GM23338 (cell line): Measurements from ENCODE around the gene SRD5A3. TPM values are rescaled to one million over a fixed set of nuclear protein-coding genes. Genes with fewer than 3 reads are reported as not detected.

Experiments used
- ATAC-seq: fragments of 200-7000 bp; cut with Tn5 transposase; 3 replicates; pipeline ENCODE4 v1.9.1; 2020
- DNase-seq: peaks from one replicate; pipeline ENCODE4 v3.0.0-alpha.2; 2015; ENCODE audit warnings: low spot score
- H2AFZ ChIP-seq: fragments of 200-600 bp; sonication (generic); 2 replicates; pipeline ENCODE4 v1.8.0; 2016; ENCODE audit warnings: antibody characterized with exemption, mild to moderate bottlenecking, moderate library complexity
- H3F3A ChIP-seq: fragments of 200-600 bp; sonication (generic); replicated peaks from 2 replicates; pipeline ENCODE4 v1.8.0; 2017; ENCODE audit warnings: antibody characterized with exemption, mixed run types, low read depth
- H3K27ac ChIP-seq: fragments of 200-600 bp; sonication (generic); 2 replicates; pipeline ENCODE4 v1.6.1; 2016; ENCODE audit warnings: low read depth
- H3K27me3 ChIP-seq: fragments of 200-600 bp; sonication (generic); 2 replicates; pipeline ENCODE4 v1.8.0; 2016; ENCODE audit warnings: mild to moderate bottlenecking, mixed run types, moderate library complexity; ENCODE audit not compliant: insufficient read depth
- H3K36me3 ChIP-seq: fragments of 200-600 bp; sonication (generic); 2 replicates; pipeline ENCODE4 v1.8.0; 2016; ENCODE audit warnings: mild to moderate bottlenecking; ENCODE audit not compliant: insufficient read depth
- H3K4me1 ChIP-seq: fragments of 200-600 bp; sonication (generic); 2 replicates; pipeline ENCODE4 v1.8.0; 2016; ENCODE audit warnings: mild to moderate bottlenecking, moderate library complexity; ENCODE audit not compliant: insufficient read depth
- H3K4me2 ChIP-seq: fragments of 200-600 bp; sonication (generic); 2 replicates; pipeline ENCODE4 v1.7.1; 2017; ENCODE audit warnings: mixed run types
- H3K4me3 ChIP-seq: fragments of 200-600 bp; sonication (generic); 2 replicates; pipeline ENCODE4 v1.6.1; 2016; ENCODE audit warnings: mixed run types
- H3K79me2 ChIP-seq: fragments of 200-600 bp; sonication (generic); replicated peaks from 2 replicates; pipeline ENCODE4 v1.8.0; 2017; ENCODE audit warnings: mild to moderate bottlenecking; ENCODE audit not compliant: insufficient read depth
- H3K9me2 ChIP-seq: fragments of 200-600 bp; sonication (generic); 2 replicates; pipeline ENCODE4 v1.8.0; 2017; ENCODE audit not compliant: insufficient read depth
- H4K20me1 ChIP-seq: fragments of 200-600 bp; sonication (generic); replicated peaks from 2 replicates; pipeline ENCODE4 v1.8.0; 2017; ENCODE audit warnings: mild to moderate bottlenecking; ENCODE audit not compliant: insufficient read depth
- H3K27ac Mint-ChIP-seq: 2 replicates; pipeline ENCODE4 v1.8.0; 2020; ENCODE audit warnings: inconsistent platforms, mild to moderate bottlenecking, moderate library complexity, mixed read lengths
- H3K27me3 Mint-ChIP-seq: 3 replicates; pipeline ENCODE4 v1.8.0; 2022; ENCODE audit warnings: low read depth, mild to moderate bottlenecking, moderate library complexity, mixed read lengths, inconsistent platforms; ENCODE audit not compliant: insufficient read depth, poor library complexity
- H3K36me3 Mint-ChIP-seq: 3 replicates; pipeline ENCODE4 v1.8.0; 2021; ENCODE audit warnings: low read depth, mild to moderate bottlenecking, inconsistent platforms, moderate library complexity, mixed read lengths
- H3K4me1 Mint-ChIP-seq: 3 replicates; pipeline ENCODE4 v1.8.0; 2020; ENCODE audit warnings: mild to moderate bottlenecking, inconsistent platforms, mixed read lengths
- H3K4me3 Mint-ChIP-seq: 3 replicates; pipeline ENCODE4 v1.8.0; 2021; ENCODE audit warnings: moderate library complexity, mild to moderate bottlenecking, inconsistent platforms, mixed read lengths
- H3K9me3 Mint-ChIP-seq: 3 replicates; pipeline ENCODE4 v1.8.0; 2020; ENCODE audit warnings: moderate library complexity, mild to moderate bottlenecking, inconsistent platforms, mixed read lengths
- CTCF ChIP-seq, 2 experiments: fragments of 200-600 bp in 1 of 2; sonication (generic) in 1 of 2; conservative IDR thresholded peaks; 2 replicates each; pipeline versions ENCODE4 v1.5.1 to v1.6.1; 2016 to 2017; ENCODE audit warnings: antibody characterized with exemption in 2 of 2, low read depth in 2 of 2, mild to moderate bottlenecking in 2 of 2, moderate library complexity in 1 of 2
- EZH2phosphoT487 ChIP-seq: fragments of 200-600 bp; sonication (generic); IDR thresholded peaks from one replicate; pipeline ENCODE4 v1.8.1; 2018; ENCODE audit warnings: antibody characterized with exemption; ENCODE audit not compliant: unreplicated experiment
- JUNB ChIP-seq: IDR thresholded peaks from one replicate; pipeline ENCODE4 v1.6.1; 2016; ENCODE audit warnings: antibody characterized with exemption; ENCODE audit not compliant: unreplicated experiment
- NANOG ChIP-seq: IDR thresholded peaks from 2 replicates; pipeline ENCODE4 v1.6.1; 2016; ENCODE audit warnings: antibody characterized with exemption, borderline replicate concordance
- REST ChIP-seq: IDR thresholded peaks from one replicate; pipeline ENCODE4 v1.6.1; 2018; ENCODE audit warnings: antibody characterized with exemption; ENCODE audit not compliant: unreplicated experiment
- STAT1 ChIP-seq: IDR thresholded peaks from one replicate; pipeline ENCODE4 v1.6.1; 2016; ENCODE audit warnings: antibody characterized with exemption; ENCODE audit not compliant: unreplicated experiment
- polyA plus RNA-seq: library from polyadenylated mRNA; unstranded; fragments of >200 nt; fragmentation: Nextera tagmentation; extraction: Ambion mirVana; gene quantifications from 2 replicates; pipeline ENCODE4 v1.2.1, GENCODE V29; 2016
- total RNA-seq: library from RNA; depleted of rRNA; stranded (reverse); fragments of >200 nt; shearing (Covaris generic); gene quantifications from 2 replicates; pipeline ENCODE4 v1.2.3, GENCODE V29; 2014

The SRD5A3 gene
- total and polyA plus RNA-seq, 2 experiments from 2014 or later = 23.0 to 49.9 TPM

- H3K36me3 ChIP-seq = peaks cover 18% of the 10 kb centered on the region
- Mint-ChIP-seq H3K4me1 (peaks cover 16% of the 10 kb centered on the region; the same call in 2 of the 3 replicates), H3K27ac (no peak overlapping the region), H3K36me3 (peaks cover 42% of the 10 kb centered on the region), H3K4me3 (no peak overlapping the region), H3K9me3 (no peaks in the 10 kb centered on the region), H3K27me3 (no peaks in the 10 kb centered on the region)
- peaks cover 97% of the 10 kb centered on the region for H3K79me2 ChIP-seq
- no peak overlapping the region for H2AFZ ChIP-seq
- H3K27ac ChIP-seq = no peak overlapping the region
- peaks cover 67% of the 10 kb centered on the region for H4K20me1 ChIP-seq
- ATAC-seq (no peak), DNase-seq (no peak)
- no peaks in the 10 kb centered on the region for H3K27me3 ChIP-seq
- H3F3A ChIP-seq = no peaks in the 10 kb centered on the region
- H3K4me1 ChIP-seq = peaks cover 17% of the 10 kb centered on the region; the same call in 1 of the 2 replicates
- no peak overlapping the region for H3K4me2 ChIP-seq
- H3K4me3 ChIP-seq = no peak overlapping the region
- no peak for TF ChIP-seq STAT1
- no peak for TF ChIP-seq CTCF (conservative IDR thresholded peaks at IDR 0.05; ENCODE audit: low read depth in 2 of 2)
- TF ChIP-seq REST = no peak
- no peaks in the 10 kb centered on the region for H3K9me2 ChIP-seq
Observed at GRCh38 chr4:55406545-55406944, 60.5 kb downstream of the SRD5A3 start.

GRCh38 chr4:55407119-55407518 is 61.1 kb downstream of the SRD5A3 start:
- Histone ChIP-seq H4K20me1 (peaks cover 71% of the 10 kb centered on the region), H3K4me2 (no peak overlapping the region), H3K36me3 (peaks cover 18% of the 10 kb centered on the region), H3K4me3 (no peak overlapping the region), H3K27ac (no peak overlapping the region; the same call in 1 of the 2 replicates), H3K4me1 (peaks cover 17% of the 10 kb centered on the region; the same call in 1 of the 2 replicates), H3K9me2 (no peaks in the 10 kb centered on the region), H3K27me3 (no peaks in the 10 kb centered on the region), H2AFZ (no peak overlapping the region), H3K79me2 (peaks cover 98% of the 10 kb centered on the region), H3F3A (no peaks in the 10 kb centered on the region)
- no peak overlapping the region for H3K4me3 Mint-ChIP-seq
- no peak for ATAC-seq
- H3K27ac Mint-ChIP-seq = no peak overlapping the region
- H3K4me1 Mint-ChIP-seq = peaks cover 19% of the 10 kb centered on the region; the same call in 2 of the 3 replicates
- no peaks in the 10 kb centered on the region for H3K27me3 Mint-ChIP-seq
- peaks cover 47% of the 10 kb centered on the region for H3K36me3 Mint-ChIP-seq
- H3K9me3 Mint-ChIP-seq = no peaks in the 10 kb centered on the region
- DNase-seq = no peak
- TF ChIP-seq STAT1 = no peak

DNA sequence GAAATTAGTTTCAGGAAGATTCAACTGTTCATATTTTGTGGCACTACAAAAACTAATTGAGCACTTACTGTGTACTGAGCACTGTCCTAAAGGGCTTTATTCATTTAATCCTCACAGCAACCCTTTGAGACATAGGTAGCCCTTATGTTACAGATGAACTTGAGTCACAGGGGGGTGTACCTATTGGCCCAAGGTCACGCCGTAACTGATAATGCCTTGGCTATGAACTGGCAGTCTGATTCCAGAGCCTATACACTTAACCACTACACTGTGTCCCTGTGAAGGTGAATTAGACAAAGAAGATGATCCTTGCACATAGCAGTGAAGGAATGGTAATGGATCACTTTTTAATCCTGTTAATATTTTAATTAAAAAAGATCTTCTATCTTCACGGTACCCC is 61.7 kb downstream of the SRD5A3 start:
- Histone ChIP-seq H3K4me3 (no peak overlapping the region), H3K79me2 (peaks cover 100% of the 10 kb centered on the region), H3K36me3 (peaks cover 18% of the 10 kb centered on the region), H4K20me1 (peaks cover 75% of the 10 kb centered on the region), H3K4me1 (peaks cover 17% of the 10 kb centered on the region; the same call in 1 of the 2 replicates), H3K27me3 (no peaks in the 10 kb centered on the region), H2AFZ (no peak overlapping the region), H3F3A (no peaks in the 10 kb centered on the region), H3K27ac (peak overlapping the region; percentile 56; the same call in 1 of the 2 replicates), H3K4me2 (no peak overlapping the region), H3K9me2 (no peaks in the 10 kb centered on the region)
- Mint-ChIP-seq H3K9me3 (no peaks in the 10 kb centered on the region), H3K36me3 (peaks cover 47% of the 10 kb centered on the region), H3K4me3 (no peak overlapping the region), H3K27ac (no peak overlapping the region), H3K27me3 (no peaks in the 10 kb centered on the region), H3K4me1 (peaks cover 19% of the 10 kb centered on the region; the same call in 2 of the 3 replicates)
- ATAC-seq (no peak), DNase-seq (no peak)
- TF ChIP-seq NANOG = no peak
- no peak for TF ChIP-seq EZH2phosphoT487
- TF ChIP-seq JUNB = no peak
